Activated CD8-positive, alpha-beta T cell treated with anti-CD3 and anti-CD28 coated beads for 36 hours (primary cell): ENCODE results near the gene APPBP2. TPM values are rescaled to one million over a fixed set of nuclear protein-coding genes. Genes with fewer than 3 reads are reported as not detected.
A peak's percentile ranks its signal among the peaks of the same experiment; 100 is the strongest.

Experiments used
- ATAC-seq: fragments of 200-7000 bp; cut with Tn5 transposase; one replicate; pipeline ENCODE4 v1.10.0; 2021; ENCODE audit warnings: mild to moderate bottlenecking, moderate library complexity
- CTCF ChIA-PET: fragments of 350-600 bp; sonication (Branson Sonifier 250); formaldehyde crosslinking; loops from one replicate; lab custom pipeline; 2021; ENCODE audit warnings: antibody characterized with exemption; lab: Charles Lee
- POLR2A ChIA-PET: fragments of 350-600 bp; sonication (Branson Sonifier 250); formaldehyde crosslinking; loops from one replicate; lab custom pipeline; 2021; ENCODE audit warnings: antibody characterized with exemption; lab: Charles Lee
- DNase-seq: peaks from one replicate; pipeline ENCODE4 v3.0.0-alpha.2; 2020
- H3K27ac Mint-ChIP-seq: one replicate; pipeline ENCODE4 v1.8.0; 2021; ENCODE audit warnings: mild to moderate bottlenecking, mixed read lengths
- H3K27me3 Mint-ChIP-seq: one replicate; pipeline ENCODE4 v1.8.0; 2021; ENCODE audit warnings: mixed read lengths
- H3K36me3 Mint-ChIP-seq: one replicate; pipeline ENCODE4 v1.8.0; 2021; ENCODE audit warnings: low read depth, mixed read lengths
- H3K4me1 Mint-ChIP-seq: one replicate; pipeline ENCODE4 v1.8.0; 2021; ENCODE audit warnings: low read depth, mixed read lengths
- H3K4me3 Mint-ChIP-seq: one replicate; pipeline ENCODE4 v1.8.0; 2021; ENCODE audit warnings: mild to moderate bottlenecking, moderate library complexity, mixed read lengths
- H3K9me3 Mint-ChIP-seq: one replicate; pipeline ENCODE4 v1.8.0; 2021; ENCODE audit warnings: mixed read lengths
- intact Hi-C: fragments of 100-400 bp; cut with micrococcal nuclease; formaldehyde crosslinking; loops from one replicate; pipeline ENCODE4 v1.10.0; 2022
- total RNA-seq, 2 experiments: library from RNA; stranded (reverse); gene quantifications; one replicate each; pipeline ENCODE4 v1.2.3, GENCODE V29; 2021
- TF ChIP-seq, protein P1 (sequence below): fragments of 200-600 bp; IDR thresholded peaks from one replicate; pipeline ENCODE4 v1.8.0; 2022; ENCODE audit warnings: antibody characterized with exemption, mild to moderate bottlenecking

Gene APPBP2
- total RNA-seq, 2 experiments from 2014 or later: 22.5 to 22.8 TPM

GRCh38 chr17:60395508-60396065 is 130.5 kb downstream of the APPBP2 start:
- no peak for ATAC-seq

DNA sequence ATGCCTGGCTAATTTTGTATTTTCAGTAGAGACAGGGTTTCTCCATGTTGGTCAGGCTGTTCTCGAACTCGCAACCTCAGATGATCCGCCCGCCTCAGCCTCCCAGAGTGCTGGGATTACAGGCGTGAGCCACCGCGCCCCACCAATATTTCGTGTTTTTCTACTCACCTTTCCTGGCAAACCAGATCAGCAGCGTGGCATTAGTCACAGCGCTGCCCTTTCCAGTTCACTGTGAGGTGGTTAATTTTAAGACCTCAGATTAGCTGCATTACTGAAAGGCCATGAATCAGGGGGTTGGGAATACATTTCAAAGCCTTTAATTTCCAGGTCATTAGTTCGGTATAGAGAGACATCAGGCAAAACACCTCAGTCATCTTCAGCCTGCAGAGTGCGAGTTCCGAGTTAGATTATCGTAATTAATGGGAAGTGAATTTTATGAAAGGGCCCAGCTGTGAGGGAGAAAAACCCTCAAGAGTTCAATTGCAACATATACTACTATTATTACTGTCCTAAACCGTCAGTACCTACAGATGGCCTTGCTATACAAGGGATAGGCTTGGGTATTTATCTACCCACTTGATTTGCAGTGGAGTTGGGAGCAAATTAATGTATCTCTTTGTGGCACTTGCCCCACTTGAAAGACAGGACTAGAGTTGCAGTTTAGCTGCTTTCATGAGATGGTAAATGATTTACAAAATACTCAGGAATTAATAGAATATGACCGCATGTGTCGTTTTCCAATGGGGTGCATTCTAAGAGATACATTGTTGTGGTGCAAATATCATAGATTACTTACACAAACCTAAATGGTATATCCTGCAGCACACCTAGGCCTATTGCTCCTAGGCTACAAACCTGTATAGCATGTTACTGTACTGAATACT is 132.0 kb downstream of the APPBP2 start:
- Mint-ChIP-seq H3K27me3 (no peaks in the 10 kb centered on the region), H3K4me3 (peak overlapping the region; percentile 17)

More at GRCh38 chr17:60395508-60396065, 130.5 kb downstream of the APPBP2 start:
- no peak for DNase-seq
- ChIA-PET POLR2A (no interaction called here), CTCF (interaction anchor here (0.6 to 1.0 kb wide), 3 partner anchors 9 to 14 kb away, joined by 3 to 4 read pairs (median 3); no protein-coding TSS in a partner anchor)
- TF ChIP-seq, protein P1, sequence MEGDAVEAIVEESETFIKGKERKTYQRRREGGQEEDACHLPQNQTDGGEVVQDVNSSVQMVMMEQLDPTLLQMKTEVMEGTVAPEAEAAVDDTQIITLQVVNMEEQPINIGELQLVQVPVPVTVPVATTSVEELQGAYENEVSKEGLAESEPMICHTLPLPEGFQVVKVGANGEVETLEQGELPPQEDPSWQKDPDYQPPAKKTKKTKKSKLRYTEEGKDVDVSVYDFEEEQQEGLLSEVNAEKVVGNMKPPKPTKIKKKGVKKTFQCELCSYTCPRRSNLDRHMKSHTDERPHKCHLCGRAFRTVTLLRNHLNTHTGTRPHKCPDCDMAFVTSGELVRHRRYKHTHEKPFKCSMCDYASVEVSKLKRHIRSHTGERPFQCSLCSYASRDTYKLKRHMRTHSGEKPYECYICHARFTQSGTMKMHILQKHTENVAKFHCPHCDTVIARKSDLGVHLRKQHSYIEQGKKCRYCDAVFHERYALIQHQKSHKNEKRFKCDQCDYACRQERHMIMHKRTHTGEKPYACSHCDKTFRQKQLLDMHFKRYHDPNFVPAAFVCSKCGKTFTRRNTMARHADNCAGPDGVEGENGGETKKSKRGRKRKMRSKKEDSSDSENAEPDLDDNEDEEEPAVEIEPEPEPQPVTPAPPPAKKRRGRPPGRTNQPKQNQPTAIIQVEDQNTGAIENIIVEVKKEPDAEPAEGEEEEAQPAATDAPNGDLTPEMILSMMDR: no peak
- H3K4me3 Mint-ChIP-seq: no peak overlapping the region
- intact Hi-C loops: no loop called here
- H3K9me3 Mint-ChIP-seq: no peaks in the 10 kb centered on the region
- no peaks in the 10 kb centered on the region for H3K27me3 Mint-ChIP-seq
- H3K36me3 Mint-ChIP-seq: no peaks in the 10 kb centered on the region
- no peak overlapping the region for H3K27ac Mint-ChIP-seq
- H3K4me1 Mint-ChIP-seq: peaks cover 36% of the 10 kb centered on the region

More for the DNA sequence above, 132.0 kb downstream of the APPBP2 start:
- intact Hi-C loops: no loop called here
- no peak overlapping the region for H3K27ac Mint-ChIP-seq
- TF ChIP-seq, protein P1: no peak
- POLR2A ChIA-PET: interaction anchor here (1.1 kb wide), 1 partner anchor 12 kb away, joined by 4 read pairs; no protein-coding TSS in a partner anchor
- ATAC-seq (no peak), DNase-seq (peak; percentile 9)
- peaks cover 44% of the 10 kb centered on the region for H3K4me1 Mint-ChIP-seq
- no peaks in the 10 kb centered on the region for H3K9me3 Mint-ChIP-seq
- CTCF ChIA-PET: interaction anchor here (1.7 kb wide), 1 partner anchor 15 kb away, joined by 3 read pairs; no protein-coding TSS in a partner anchor
- no peaks in the 10 kb centered on the region for H3K36me3 Mint-ChIP-seq

Other genes with a start within 250 kb of the APPBP2 start
- 10 to 100 TPM; 26.5 TPM for gene USP32, start 134.1 kb downstream of the APPBP2 start, total RNA-seq
- not detected for gene CHCT1, start 103.8 kb downstream of the APPBP2 start, total RNA-seq
- gene PPM1D, start 74.0 kb upstream of the APPBP2 start, total RNA-seq: 10 to 100 TPM; 11.6 to 12.3 TPM
- 1 to 10 TPM; 5.1 to 6.9 TPM for gene BCAS3, start 151.6 kb upstream of the APPBP2 start, total RNA-seq